K562 (cell line): Measurements from ENCODE around the gene TTC28.

Experiments
- CHD4 ChIP-seq: fragments of 200-600 bp; sonication (generic); IDR thresholded peaks from 3 replicates; pipeline ENCODE4 v1.6.1; 2012; ENCODE audit warnings: low read depth, mild to moderate bottlenecking, mixed read lengths, low read length, inconsistent platforms; ENCODE audit not compliant: insufficient read depth, insufficient replicate concordance, poor library complexity, severe bottlenecking
- CTCF ChIP-seq, 3 experiments: IDR thresholded peaks in 2 of 3; conservative IDR thresholded peaks in 1 of 3; 2 replicates each; pipeline ENCODE4 v1.5.1; 2011 to 2012; ENCODE audit warnings: low read length in 3 of 3, mild to moderate bottlenecking in 3 of 3, control low read depth in 2 of 3, improper control_type of control experiment in 1 of 3, inconsistent platforms in 1 of 3, low read depth in 1 of 3, mixed read lengths in 1 of 3, moderate library complexity in 1 of 3; ENCODE audit not compliant: insufficient read depth in 2 of 3
- EZH2 ChIP-seq: IDR thresholded peaks from 2 replicates; pipeline ENCODE4 v1.6.1; 2012; ENCODE audit warnings: low read depth, mild to moderate bottlenecking, inconsistent platforms, low read length, borderline replicate concordance
- SMARCC2 ChIP-seq: fragments of 450-650 bp; IDR thresholded peaks from 2 replicates; pipeline ENCODE4 v1.6.1; 2017; ENCODE audit warnings: antibody characterized with exemption, moderate library complexity, mild to moderate bottlenecking, low read depth
- SMC3 ChIP-seq: conservative IDR thresholded peaks from 2 replicates; pipeline ENCODE4 v1.6.1; 2011; ENCODE audit warnings: low read depth, low read length, improper control_type of control experiment; ENCODE audit not compliant: insufficient read depth
- STAT5B ChIP-seq: fragments of 250-450 bp; sonication (Bioruptor Pico); IDR thresholded peaks from 2 replicates; pipeline ENCODE4 v1.8.0; 2021; ENCODE audit warnings: mild to moderate bottlenecking, inconsistent platforms
- ZNF140 ChIP-seq: fragments of 250-450 bp; sonication (Bioruptor Pico); IDR thresholded peaks from 2 replicates; pipeline ENCODE4 v1.8.0; 2021; ENCODE audit warnings: moderate library complexity, mild to moderate bottlenecking, inconsistent platforms
- ZNF785 ChIP-seq: fragments of 250-450 bp; sonication (Bioruptor Pico); IDR thresholded peaks from 2 replicates; pipeline ENCODE4 v1.4.0; 2020; ENCODE audit warnings: mild to moderate bottlenecking

- no peak for TF ChIP-seq SMC3
- no peak for TF ChIP-seq CHD4
- no peak for TF ChIP-seq SMARCC2
- TF ChIP-seq EZH2: no peak
- no peak for TF ChIP-seq ZNF785 (CRISPR knock-in tag)
- TF ChIP-seq STAT5B (CRISPR knock-in tag): no peak
- TF ChIP-seq CTCF (IDR thresholded peaks at IDR 0.05 in 2 of 3, conservative IDR thresholded peaks at IDR 0.05 in 1 of 3; ENCODE audit: insufficient read depth in 2 of 3, low read depth in 1 of 3, low read length in 3 of 3): no peak
- TF ChIP-seq ZNF140 (CRISPR knock-in tag): no peak
Measured at GRCh38 chr22:28425211-28425610, 254.4 kb downstream of the TTC28 start.
